Astrocyte of the spinal cord (primary cell): ENCODE results near the gene UBE2H.
"Not testable (repeated sequence)": the region's sequence is repeated elsewhere in the genome, so short reads cannot be mapped to it uniquely, and the experiment has no call there.

ENCODE experiments used
- DNase-seq: peaks from one replicate; pipeline ENCODE4 v3.0.0; 2011; ENCODE audit warnings: low read depth, low spot score
- H3K4me3 ChIP-seq: 2 replicates; pipeline ENCODE4 v1.5.1; 2011; ENCODE audit warnings: low read depth, mild to moderate bottlenecking, low read length, moderate library complexity
- CTCF ChIP-seq: IDR thresholded peaks from 2 replicates; pipeline ENCODE4 v1.5.1; 2012; ENCODE audit warnings: low read depth, mild to moderate bottlenecking, low read length, inconsistent platforms
- in situ Hi-C: cut with HindIII; loops from 2 replicates; pipeline ENCODE4 v1.10.0; 2017; ENCODE audit warnings: low sequenced_read_pairs

Gene UBE2H

GRCh38 chr7:129903935-129904334 lies 48.8 kb downstream of the UBE2H start:
- in situ Hi-C loops: no loop called here
- H3K4me3 ChIP-seq: no peak overlapping the region
- DNase-seq: no peak
- TF ChIP-seq CTCF: no peak

GRCh38 chr7:129902788-129903422 lies 49.9 kb downstream of the UBE2H start:
- no peak for DNase-seq
- no peak for TF ChIP-seq CTCF
- no peak overlapping the region for H3K4me3 ChIP-seq
- in situ Hi-C loops: no loop called here

- in situ Hi-C loops: no loop called here
- no peak for DNase-seq
- no peak for TF ChIP-seq CTCF
- H3K4me3 ChIP-seq: no peak overlapping the region
Measured at GRCh38 chr7:129898502-129899160, 54.1 kb downstream of the UBE2H start.

- no peak for TF ChIP-seq CTCF
- in situ Hi-C loops: no loop called here
- no peak for DNase-seq
- H3K4me3 ChIP-seq: no peak overlapping the region
Measured at GRCh38 chr7:129898007-129898406, 54.8 kb downstream of the UBE2H start.

GRCh38 chr7:129896568-129897382 lies 56.0 kb downstream of the UBE2H start:
- TF ChIP-seq CTCF: no peak
- no peak for DNase-seq
- no peak overlapping the region for H3K4me3 ChIP-seq
- in situ Hi-C loops: no loop called here

- in situ Hi-C loops, H3K4me3 ChIP-seq, DNase-seq: not testable (repeated sequence)
Measured at GRCh38 chr7:129894184-129894583, 58.6 kb downstream of the UBE2H start.

- in situ Hi-C loops: no loop called here
- no peak overlapping the region for H3K4me3 ChIP-seq
- no peak for TF ChIP-seq CTCF
- no peak for DNase-seq
Measured at GRCh38 chr7:129890090-129890489, 62.7 kb downstream of the UBE2H start.
